GM23338 (cell line): ENCODE data around the gene GPC2. TPM values are rescaled to one million over a fixed set of nuclear protein-coding genes. Genes with fewer than 3 reads are reported as not detected.

Experiments
- ATAC-seq: fragments of 200-7000 bp; cut with Tn5 transposase; 3 replicates; pipeline ENCODE4 v1.9.1; 2020
- DNase-seq: peaks from one replicate; pipeline ENCODE4 v3.0.0-alpha.2; 2015; ENCODE audit warnings: low spot score
- H2AFZ ChIP-seq: fragments of 200-600 bp; sonication (generic); 2 replicates; pipeline ENCODE4 v1.8.0; 2016; ENCODE audit warnings: antibody characterized with exemption, mild to moderate bottlenecking, moderate library complexity
- H3F3A ChIP-seq: fragments of 200-600 bp; sonication (generic); replicated peaks from 2 replicates; pipeline ENCODE4 v1.8.0; 2017; ENCODE audit warnings: antibody characterized with exemption, mixed run types, low read depth
- H3K27ac ChIP-seq: fragments of 200-600 bp; sonication (generic); 2 replicates; pipeline ENCODE4 v1.6.1; 2016; ENCODE audit warnings: low read depth
- H3K27me3 ChIP-seq: fragments of 200-600 bp; sonication (generic); 2 replicates; pipeline ENCODE4 v1.8.0; 2016; ENCODE audit warnings: mild to moderate bottlenecking, mixed run types, moderate library complexity; ENCODE audit not compliant: insufficient read depth
- H3K36me3 ChIP-seq: fragments of 200-600 bp; sonication (generic); 2 replicates; pipeline ENCODE4 v1.8.0; 2016; ENCODE audit warnings: mild to moderate bottlenecking; ENCODE audit not compliant: insufficient read depth
- H3K4me1 ChIP-seq: fragments of 200-600 bp; sonication (generic); 2 replicates; pipeline ENCODE4 v1.8.0; 2016; ENCODE audit warnings: mild to moderate bottlenecking, moderate library complexity; ENCODE audit not compliant: insufficient read depth
- H3K4me2 ChIP-seq: fragments of 200-600 bp; sonication (generic); 2 replicates; pipeline ENCODE4 v1.7.1; 2017; ENCODE audit warnings: mixed run types
- H3K4me3 ChIP-seq: fragments of 200-600 bp; sonication (generic); 2 replicates; pipeline ENCODE4 v1.6.1; 2016; ENCODE audit warnings: mixed run types
- H3K79me2 ChIP-seq: fragments of 200-600 bp; sonication (generic); replicated peaks from 2 replicates; pipeline ENCODE4 v1.8.0; 2017; ENCODE audit warnings: mild to moderate bottlenecking; ENCODE audit not compliant: insufficient read depth
- H3K9me2 ChIP-seq: fragments of 200-600 bp; sonication (generic); 2 replicates; pipeline ENCODE4 v1.8.0; 2017; ENCODE audit not compliant: insufficient read depth
- H4K20me1 ChIP-seq: fragments of 200-600 bp; sonication (generic); replicated peaks from 2 replicates; pipeline ENCODE4 v1.8.0; 2017; ENCODE audit warnings: mild to moderate bottlenecking; ENCODE audit not compliant: insufficient read depth
- H3K27ac Mint-ChIP-seq: 2 replicates; pipeline ENCODE4 v1.8.0; 2020; ENCODE audit warnings: inconsistent platforms, mild to moderate bottlenecking, moderate library complexity, mixed read lengths
- H3K27me3 Mint-ChIP-seq: 3 replicates; pipeline ENCODE4 v1.8.0; 2022; ENCODE audit warnings: low read depth, mild to moderate bottlenecking, moderate library complexity, mixed read lengths, inconsistent platforms; ENCODE audit not compliant: insufficient read depth, poor library complexity
- H3K36me3 Mint-ChIP-seq: 3 replicates; pipeline ENCODE4 v1.8.0; 2021; ENCODE audit warnings: low read depth, mild to moderate bottlenecking, inconsistent platforms, moderate library complexity, mixed read lengths
- H3K4me1 Mint-ChIP-seq: 3 replicates; pipeline ENCODE4 v1.8.0; 2020; ENCODE audit warnings: mild to moderate bottlenecking, inconsistent platforms, mixed read lengths
- H3K4me3 Mint-ChIP-seq: 3 replicates; pipeline ENCODE4 v1.8.0; 2021; ENCODE audit warnings: moderate library complexity, mild to moderate bottlenecking, inconsistent platforms, mixed read lengths
- H3K9me3 Mint-ChIP-seq: 3 replicates; pipeline ENCODE4 v1.8.0; 2020; ENCODE audit warnings: moderate library complexity, mild to moderate bottlenecking, inconsistent platforms, mixed read lengths
- CREB1 ChIP-seq: fragments of 250-450 bp; sonication (Bioruptor Pico); IDR thresholded peaks from 2 replicates; pipeline ENCODE4 v1.5.0; 2020; ENCODE audit warnings: low read depth, mild to moderate bottlenecking, moderate library complexity
- CTCF ChIP-seq, 2 experiments: fragments of 200-600 bp in 1 of 2; sonication (generic) in 1 of 2; conservative IDR thresholded peaks; 2 replicates each; pipeline versions ENCODE4 v1.5.1 to v1.6.1; 2016 to 2017; ENCODE audit warnings: antibody characterized with exemption in 2 of 2, low read depth in 2 of 2, mild to moderate bottlenecking in 2 of 2, moderate library complexity in 1 of 2
- ETS1 ChIP-seq: IDR thresholded peaks from 2 replicates; pipeline ENCODE4 v1.6.1; 2016; ENCODE audit warnings: antibody characterized with exemption
- EZH2 ChIP-seq: fragments of 200-600 bp; sonication (generic); IDR thresholded peaks from one replicate; pipeline ENCODE4 v1.8.0; 2017; ENCODE audit warnings: antibody characterized with exemption, mild to moderate bottlenecking, low read depth; ENCODE audit not compliant: unreplicated experiment
- EZH2phosphoT487 ChIP-seq: fragments of 200-600 bp; sonication (generic); IDR thresholded peaks from one replicate; pipeline ENCODE4 v1.8.1; 2018; ENCODE audit warnings: antibody characterized with exemption; ENCODE audit not compliant: unreplicated experiment
- JUNB ChIP-seq: IDR thresholded peaks from one replicate; pipeline ENCODE4 v1.6.1; 2016; ENCODE audit warnings: antibody characterized with exemption; ENCODE audit not compliant: unreplicated experiment
- NANOG ChIP-seq: IDR thresholded peaks from 2 replicates; pipeline ENCODE4 v1.6.1; 2016; ENCODE audit warnings: antibody characterized with exemption, borderline replicate concordance
- REST ChIP-seq: IDR thresholded peaks from one replicate; pipeline ENCODE4 v1.6.1; 2018; ENCODE audit warnings: antibody characterized with exemption; ENCODE audit not compliant: unreplicated experiment
- STAT1 ChIP-seq: IDR thresholded peaks from one replicate; pipeline ENCODE4 v1.6.1; 2016; ENCODE audit warnings: antibody characterized with exemption; ENCODE audit not compliant: unreplicated experiment
- ZNF114 ChIP-seq: fragments of 250-450 bp; sonication (Bioruptor Pico); IDR thresholded peaks from 2 replicates; pipeline ENCODE4 v1.5.0; 2020; ENCODE audit warnings: mild to moderate bottlenecking, moderate library complexity
- ZNF462 ChIP-seq: fragments of 250-450 bp; sonication (Bioruptor Pico); IDR thresholded peaks from 2 replicates; pipeline ENCODE4 v1.5.0; 2020; ENCODE audit warnings: mild to moderate bottlenecking, moderate library complexity
- polyA plus RNA-seq: library from polyadenylated mRNA; unstranded; fragments of >200 nt; fragmentation: Nextera tagmentation; extraction: Ambion mirVana; gene quantifications from 2 replicates; pipeline ENCODE4 v1.2.1, GENCODE V29; 2016
- total RNA-seq: library from RNA; depleted of rRNA; stranded (reverse); fragments of >200 nt; shearing (Covaris generic); gene quantifications from 2 replicates; pipeline ENCODE4 v1.2.3, GENCODE V29; 2014

GPC2 gene
- total and polyA plus RNA-seq, 2 experiments from 2014 or later = 10.7 to 48.8 TPM

GRCh38 chr7:100211342-100211780 is 34.2 kb upstream of the GPC2 start (continued):
- TF ChIP-seq CREB1 (CRISPR knock-in tag) (no peak), ETS1 (no peak)

- Mint-ChIP-seq H3K36me3 (no peaks in the 10 kb centered on the region), H3K9me3 (no peaks in the 10 kb centered on the region), H3K4me1 (peaks cover 12% of the 10 kb centered on the region), H3K27ac (no peak overlapping the region), H3K27me3 (peaks cover 14% of the 10 kb centered on the region), H3K4me3 (no peak overlapping the region; the same call in 2 of the 3 replicates)
- Histone ChIP-seq H2AFZ (no peak overlapping the region), H3K9me2 (no peaks in the 10 kb centered on the region), H3K79me2 (no peaks in the 10 kb centered on the region), H3K27ac (no peak overlapping the region), H3F3A (no peaks in the 10 kb centered on the region), H4K20me1 (peaks cover under 1% of the 10 kb centered on the region; the same call in 1 of the 2 replicates), H3K4me1 (peaks cover 5% of the 10 kb centered on the region; the same call in 1 of the 2 replicates), H3K36me3 (no peaks in the 10 kb centered on the region), H3K27me3 (peaks cover 54% of the 10 kb centered on the region), H3K4me3 (no peak overlapping the region), H3K4me2 (no peak overlapping the region)
- DNase-seq (no peak), ATAC-seq (no peak)
- TF ChIP-seq ZNF114 (CRISPR knock-in tag) (no peak), REST (no peak), CREB1 (CRISPR knock-in tag) (no peak), JUNB (no peak), CTCF (conservative IDR thresholded peaks at IDR 0.05; ENCODE audit: low read depth in 2 of 2) (no peak), EZH2phosphoT487 (no peak), EZH2 (no peak), STAT1 (no peak), NANOG (no peak), ETS1 (no peak), ZNF462 (CRISPR knock-in tag) (no peak)
Observed at GRCh38 chr7:100210805-100211204, 33.6 kb upstream of the GPC2 start.
